GM18505 (cell line): ENCODE results near the gene PDE6A.
A peak's percentile ranks its signal among the peaks of the same experiment; 100 is the strongest.
"Not testable (repeated sequence)": the region's sequence is repeated elsewhere in the genome, so short reads cannot be mapped to it uniquely, and the experiment has no call there.

ENCODE experiments used
- ATAC-seq: cut with Tn5 transposase; IDR thresholded peaks from one replicate; pipeline ENCODE4 v1.9.1; 2021; ENCODE audit not compliant: unreplicated experiment
- POLR2A ChIP-seq: IDR thresholded peaks from 4 replicates; pipeline ENCODE4 v1.6.1; 2011; ENCODE audit warnings: borderline replicate concordance; ENCODE audit not compliant: insufficient read depth, insufficient read length; ENCODE audit errors: extremely low read depth

PDE6A gene

GRCh38 chr5:149961186-149961685 is 16.6 kb upstream of the PDE6A start:
- TF ChIP-seq POLR2A: no peak
- no peak for ATAC-seq

GRCh38 chr5:149960272-149961185 is 15.9 kb upstream of the PDE6A start, which contains the start of gene SLC26A2:
Gene SLC26A2 (plus strand): TSS chr5:149960758. CDS start chr5:149977653, 16,895 bp downstream.
- peak; percentile 98 for ATAC-seq
- peak; percentile 97 for TF ChIP-seq POLR2A

- peak; percentile 13 for TF ChIP-seq POLR2A
These were observed 15.0 kb upstream of the PDE6A start for GRCh38 chr5:149959406-149960236.

GRCh38 chr5:149957855-149958254 is 13.3 kb upstream of the PDE6A start:
- TF ChIP-seq POLR2A: no peak
- no peak for ATAC-seq

More at GRCh38 chr5:149959406-149960236, 15.0 kb upstream of the PDE6A start:
- ATAC-seq: no peak

- TF ChIP-seq POLR2A: no peak
- ATAC-seq: no peak
These were observed 12.1 kb upstream of the PDE6A start for GRCh38 chr5:149956685-149957084.

- no peak for TF ChIP-seq POLR2A
- no peak for ATAC-seq
These were observed 10.2 kb upstream of the PDE6A start for GRCh38 chr5:149954798-149955197.

- no peak for TF ChIP-seq POLR2A
- ATAC-seq: no peak
These were observed 9.0 kb upstream of the PDE6A start for GRCh38 chr5:149953436-149954121.

GRCh38 chr5:149951138-149951749 is 6.7 kb upstream of the PDE6A start:
- no peak for ATAC-seq
- TF ChIP-seq POLR2A: no peak

GRCh38 chr5:149948993-149949392 is 4.4 kb upstream of the PDE6A start:
- no peak for TF ChIP-seq POLR2A

GRCh38 chr5:149946118-149946517 is 1.5 kb upstream of the PDE6A start:
- no peak for ATAC-seq
- TF ChIP-seq POLR2A: no peak

More at GRCh38 chr5:149948993-149949392, 4.4 kb upstream of the PDE6A start:
- no peak for ATAC-seq

GRCh38 chr5:149943177-149943949 is 1.2 kb downstream of the PDE6A start:
- ATAC-seq: not testable (repeated sequence)

GRCh38 chr5:149942741-149943169 is 1.8 kb downstream of the PDE6A start:
- not testable (repeated sequence) for ATAC-seq
